ENCODE measurements around the gene PLA2G4A.
A peak's percentile ranks its signal among the peaks of the same experiment; 100 is the strongest.

Gene PLA2G4A

GRCh38 chr1:186923486-186923885 lies 94.7 kb downstream of the PLA2G4A start:
- DNase-seq, result no peak

GRCh38 chr1:186925881-186926669 lies 97.3 kb downstream of the PLA2G4A start:
- peak; percentile 18 for DNase-seq

GRCh38 chr1:186927884-186928283 lies 99.1 kb downstream of the PLA2G4A start:
- no peak for DNase-seq

GRCh38 chr1:186930238-186930637 lies 101.5 kb downstream of the PLA2G4A start:
- no peak for DNase-seq

GRCh38 chr1:186937016-186937670 lies 108.4 kb downstream of the PLA2G4A start:
- DNase-seq, result no peak

GRCh38 chr1:186943891-186944686 lies 115.3 kb downstream of the PLA2G4A start:
- no peak for DNase-seq

- DNase-seq, result no peak
Measured at GRCh38 chr1:186945146-186945545, 116.4 kb downstream of the PLA2G4A start.

GRCh38 chr1:186948535-186948934 lies 119.8 kb downstream of the PLA2G4A start:
- DNase-seq, result no peak

- no peak for DNase-seq
Measured at GRCh38 chr1:186949173-186949572, 120.4 kb downstream of the PLA2G4A start.

- peak; percentile 35 for DNase-seq
Measured at GRCh38 chr1:186950547-186950946, 121.8 kb downstream of the PLA2G4A start.

GRCh38 chr1:186953876-186954275 lies 125.1 kb downstream of the PLA2G4A start:
- DNase-seq, result no peak

- no peak for DNase-seq
Measured at GRCh38 chr1:186957314-186957713, 128.6 kb downstream of the PLA2G4A start.

- no peak for DNase-seq
Measured at GRCh38 chr1:186958520-186958919, 129.8 kb downstream of the PLA2G4A start.

- DNase-seq, result no peak
Measured at GRCh38 chr1:186960861-186961260, 132.1 kb downstream of the PLA2G4A start.

GRCh38 chr1:186965847-186966246 lies 137.1 kb downstream of the PLA2G4A start:
- no peak for DNase-seq

- DNase-seq, result no peak
Measured at GRCh38 chr1:186966456-186966855, 137.7 kb downstream of the PLA2G4A start.

- no peak for DNase-seq
Measured at GRCh38 chr1:186967656-186968394, 139.1 kb downstream of the PLA2G4A start.

GRCh38 chr1:186974774-186975181 lies 146.0 kb downstream of the PLA2G4A start:
- DNase-seq, result peak; percentile 95

- DNase-seq, result no peak
Measured at GRCh38 chr1:186975220-186975619, 146.5 kb downstream of the PLA2G4A start.

- DNase-seq, result no peak
Measured at GRCh38 chr1:186976700-186977099, 148.0 kb downstream of the PLA2G4A start.

GRCh38 chr1:186977266-186977957 lies 148.7 kb downstream of the PLA2G4A start:
- DNase-seq, result no peak
